GM18868 (cell line): Measurements from ENCODE around the gene ZBTB7C.

Experiments
- ATAC-seq: cut with Tn5 transposase; IDR thresholded peaks from one replicate; pipeline ENCODE4 v1.9.1; 2021; ENCODE audit warnings: mild to moderate bottlenecking, moderate library complexity; ENCODE audit not compliant: unreplicated experiment

Gene ZBTB7C

DNA sequence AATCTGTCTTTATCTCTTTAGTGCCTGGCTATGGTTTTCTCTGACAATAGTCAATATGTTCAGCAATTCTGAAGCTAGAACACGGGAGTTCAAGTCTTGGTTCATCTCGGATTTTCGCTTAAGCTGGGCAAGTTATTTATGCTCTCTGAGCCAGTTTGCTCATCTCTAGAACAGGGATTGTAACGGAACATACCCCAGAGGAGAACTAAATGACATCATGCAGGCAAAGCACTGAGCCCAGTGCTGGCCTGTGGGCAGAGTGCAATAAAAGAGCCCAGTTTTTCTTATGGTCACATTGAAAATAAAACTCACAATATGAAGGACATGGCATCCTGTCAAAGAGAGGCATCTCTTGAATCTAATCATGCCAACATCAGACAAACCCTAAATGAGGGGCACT, 143.9 kb downstream of the ZBTB7C start:
- no peak for ATAC-seq

DNA sequence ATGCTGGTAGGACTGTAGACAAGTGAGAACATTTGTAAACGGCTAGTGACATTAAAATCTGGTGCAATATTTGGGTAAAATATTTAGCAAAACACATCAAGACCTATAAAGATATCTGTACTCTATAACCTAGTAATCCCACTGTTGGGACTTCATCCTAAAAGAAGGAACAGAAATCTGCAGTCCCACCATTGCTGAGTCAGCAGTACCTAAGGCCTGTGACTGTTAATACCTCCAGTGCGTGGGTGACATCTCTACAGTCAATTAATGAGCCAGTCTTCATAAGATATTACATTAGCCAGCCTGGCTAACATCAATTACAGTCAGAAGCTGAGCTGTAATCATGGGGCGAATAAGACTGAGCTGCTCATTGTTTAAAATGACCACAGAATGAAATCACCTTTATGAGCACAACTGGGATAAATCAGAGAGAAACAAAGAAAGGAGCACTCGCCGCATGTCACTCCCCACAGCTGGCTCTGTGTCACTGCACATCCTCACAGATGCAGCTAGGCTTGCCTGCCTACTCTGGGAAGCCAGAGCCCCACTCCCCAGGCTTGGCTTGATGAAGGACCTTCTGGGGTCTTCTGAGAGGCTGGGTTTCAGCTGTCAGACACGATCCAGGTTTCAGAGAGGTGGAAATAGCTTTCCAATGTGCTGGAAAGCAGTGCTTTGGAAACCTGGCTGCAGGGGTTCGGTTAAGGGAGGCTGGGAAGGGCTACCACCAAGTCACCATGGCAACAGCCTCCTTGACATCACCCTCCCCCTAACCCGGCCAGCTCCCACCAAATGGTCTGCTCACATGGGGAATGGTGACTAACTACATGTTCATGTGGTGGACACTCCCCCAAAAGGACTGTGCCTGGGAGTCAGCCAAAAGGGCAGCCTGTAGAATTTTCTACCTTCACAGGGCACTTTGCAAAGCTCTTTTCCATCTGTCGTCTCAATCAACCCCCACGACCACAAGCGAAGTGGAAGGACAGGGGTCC, 145.0 kb downstream of the ZBTB7C start:
- no peak for ATAC-seq

DNA sequence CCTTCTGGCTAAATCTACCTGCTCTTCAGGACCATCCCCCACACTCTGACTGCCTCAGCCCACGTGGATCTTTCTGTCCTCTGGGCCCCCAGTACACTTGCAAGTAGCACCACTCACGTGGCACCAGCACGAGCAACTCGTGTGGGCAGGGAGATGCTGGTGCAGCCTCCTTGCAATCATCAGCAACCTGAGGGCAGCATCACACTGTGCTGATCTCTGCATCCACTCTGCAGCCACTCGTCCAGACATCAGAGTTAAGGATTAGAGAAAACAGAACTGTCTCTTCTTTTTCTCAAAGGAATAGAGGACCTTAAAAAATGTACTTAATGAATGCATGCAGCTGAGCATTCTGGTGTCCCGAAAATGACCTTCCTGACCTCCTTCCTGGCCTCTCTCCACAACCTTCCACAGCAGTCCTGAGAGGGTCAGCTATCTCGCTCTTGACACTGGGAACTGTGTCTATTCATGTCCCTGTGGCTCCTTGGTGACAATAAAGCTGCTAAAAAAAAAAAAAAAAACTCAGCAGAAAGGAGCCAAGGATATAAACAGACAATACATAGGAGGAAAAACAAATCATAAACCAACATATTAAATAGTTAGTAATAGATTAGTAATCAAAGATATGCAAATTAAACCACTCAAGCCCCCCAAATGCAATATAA, 145.9 kb downstream of the ZBTB7C start:
- no peak for ATAC-seq

DNA sequence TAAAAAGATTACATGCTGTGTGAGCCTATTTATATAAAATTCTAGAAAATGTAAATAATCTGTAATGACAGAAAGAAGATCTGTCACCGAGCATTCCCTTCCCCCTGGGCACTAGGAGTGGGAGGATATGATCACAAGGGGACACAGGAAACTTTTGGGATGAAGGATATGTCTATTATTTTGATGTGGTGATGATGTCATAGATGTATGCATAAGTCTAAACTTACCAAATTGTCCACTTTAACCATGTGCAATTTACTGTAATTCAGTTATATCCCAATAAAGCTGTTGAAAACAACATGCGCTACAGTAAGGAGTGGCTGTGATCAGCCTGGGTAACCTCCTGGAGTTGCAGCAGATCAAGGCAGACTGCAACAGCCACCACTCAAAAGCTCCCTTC, 148.9 kb downstream of the ZBTB7C start:
- no peak for ATAC-seq

DNA sequence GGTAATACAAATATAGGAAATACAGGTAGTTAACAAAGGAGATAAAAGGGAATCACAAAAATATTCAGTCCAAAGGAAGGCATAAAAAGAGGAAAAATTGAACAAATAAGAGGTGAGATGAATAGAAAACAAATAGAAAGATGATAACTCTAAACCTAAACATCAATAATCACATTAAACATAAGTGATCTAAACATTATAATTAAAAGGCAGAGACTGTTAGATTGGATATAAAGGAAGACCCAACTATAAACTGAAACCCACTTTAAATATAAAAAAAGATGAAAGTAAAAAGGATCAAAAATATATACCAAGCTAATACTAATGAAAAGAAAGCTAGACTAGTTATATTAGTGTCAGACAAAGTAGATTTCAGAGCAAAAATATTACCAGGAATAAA, 152.3 kb downstream of the ZBTB7C start:
- no peak for ATAC-seq

DNA sequence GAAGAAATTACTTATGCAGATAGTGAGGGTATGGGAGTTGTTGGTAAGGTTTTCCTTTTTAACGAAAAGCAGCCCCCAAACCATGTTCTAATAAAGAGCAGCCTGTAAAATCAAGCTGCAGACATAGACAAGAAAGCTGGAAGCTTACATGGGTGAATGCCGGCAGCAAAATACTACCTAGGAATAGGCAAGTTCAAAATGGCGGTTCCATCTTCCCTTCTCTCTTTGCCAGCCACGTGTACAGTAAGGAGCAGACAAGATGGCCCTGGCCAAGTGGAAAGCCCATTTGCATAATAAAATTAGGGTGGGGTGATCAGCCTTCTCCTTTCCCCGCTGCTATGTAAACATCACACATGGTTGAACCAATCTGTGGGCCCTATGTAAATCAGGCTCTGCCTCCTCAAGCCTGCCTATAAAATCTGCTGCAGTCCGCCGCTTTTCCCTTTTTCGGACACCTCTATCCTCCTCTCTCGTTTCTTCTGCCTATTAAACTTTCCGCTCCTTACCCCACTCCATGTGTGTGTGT, 155.0 kb downstream of the ZBTB7C start:
- no peak for ATAC-seq

DNA sequence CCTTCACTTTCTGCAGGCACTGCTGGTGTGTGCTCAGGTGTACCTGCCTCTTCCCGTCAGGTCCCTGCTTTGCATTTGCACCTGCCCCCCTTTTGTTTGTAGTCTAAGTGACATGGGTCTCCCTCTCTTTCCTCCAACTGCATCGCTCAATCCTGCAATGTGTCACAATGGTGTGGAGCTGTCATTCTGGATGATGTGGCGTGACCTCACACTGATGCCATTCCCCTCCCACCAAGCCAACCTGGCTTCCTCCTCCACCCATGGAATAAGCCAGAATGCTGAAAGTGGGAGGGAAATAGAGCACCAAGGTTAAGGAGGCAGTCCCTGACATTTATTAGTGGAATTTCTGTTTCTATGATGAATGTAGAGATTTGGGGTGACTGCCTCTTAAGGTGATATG, 156.7 kb downstream of the ZBTB7C start:
- ATAC-seq = no peak

DNA sequence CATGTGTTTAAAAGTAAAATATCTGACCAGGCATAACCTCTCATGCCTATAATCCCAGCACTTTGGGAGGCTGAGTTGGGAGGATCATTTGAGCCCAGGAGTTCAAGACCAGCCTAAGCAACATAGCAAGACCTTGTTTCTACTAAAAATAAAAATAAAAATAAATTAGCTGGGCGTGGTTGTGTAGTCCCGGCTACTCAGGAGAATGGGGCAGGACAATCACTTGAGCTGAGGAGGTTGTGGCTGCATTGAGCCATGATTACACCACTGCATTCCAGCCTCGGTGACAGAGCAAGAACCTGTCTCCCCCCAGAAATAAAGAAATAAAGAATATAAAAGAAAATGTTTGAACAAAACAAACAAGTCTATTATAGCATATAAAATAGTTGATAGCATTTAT, 158.3 kb downstream of the ZBTB7C start:
- ATAC-seq = no peak

DNA sequence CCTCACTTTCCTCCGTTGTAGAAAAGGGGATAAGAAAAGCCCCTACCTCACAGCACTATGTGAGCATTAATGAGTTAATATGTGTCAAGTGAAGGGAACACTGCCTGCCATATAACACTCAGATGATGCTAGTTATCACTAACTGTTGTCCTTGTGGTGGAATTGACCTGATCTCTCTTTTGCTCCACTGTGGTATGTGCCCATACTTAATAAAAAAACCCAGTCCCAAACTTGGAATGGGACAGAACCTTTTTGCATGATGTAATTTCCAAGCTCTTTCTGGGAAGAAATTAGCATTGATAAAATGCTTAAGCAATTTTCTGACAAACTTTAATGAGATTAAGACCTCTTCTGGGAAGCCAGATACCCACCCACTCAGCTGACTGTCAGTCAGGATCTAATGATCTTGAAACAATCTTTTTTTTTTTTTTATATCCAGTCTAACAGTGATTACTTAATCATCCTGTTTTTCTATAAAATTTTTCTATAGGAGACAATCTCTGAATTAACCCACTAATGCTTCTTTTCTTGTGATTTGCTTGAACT, 158.7 kb downstream of the ZBTB7C start:
- ATAC-seq = no peak

DNA sequence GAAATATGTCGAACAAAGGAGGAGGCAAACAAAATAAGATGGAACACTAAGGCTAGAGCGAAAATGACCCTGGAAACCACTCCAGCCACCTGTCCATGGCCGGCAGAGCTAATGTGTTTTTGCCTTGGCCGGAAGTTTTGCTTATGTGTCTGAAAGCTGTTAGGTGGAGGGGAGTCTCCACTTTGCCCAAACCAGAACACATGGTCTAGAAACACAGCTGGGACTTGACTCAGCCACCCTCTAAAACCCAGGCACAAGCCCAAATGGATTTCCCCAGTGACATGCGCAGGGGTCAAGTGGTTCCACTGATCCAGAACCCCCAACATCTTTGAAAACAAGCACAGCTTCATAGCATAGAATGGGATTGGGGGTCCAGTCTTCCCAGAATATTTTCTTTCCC, 159.3 kb downstream of the ZBTB7C start:
- no peak for ATAC-seq

DNA sequence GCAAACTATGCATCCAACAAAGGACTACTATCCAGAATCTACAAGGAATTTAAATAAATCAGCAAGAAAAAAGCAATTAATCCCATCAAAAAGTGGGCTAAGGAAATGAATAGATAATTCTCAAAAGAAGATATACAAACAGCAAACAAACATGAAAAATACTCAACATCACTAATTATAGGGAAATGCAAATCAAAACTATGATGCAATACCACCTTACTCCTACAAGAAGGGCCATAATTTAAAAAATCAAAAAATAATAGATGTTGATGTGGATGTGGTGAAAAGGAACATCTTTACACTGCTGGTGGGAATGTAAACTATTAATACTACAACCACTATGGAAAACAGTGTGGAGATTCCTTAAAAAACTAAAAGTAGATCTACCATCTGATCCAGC, 164.7 kb downstream of the ZBTB7C start:
- no peak for ATAC-seq

DNA sequence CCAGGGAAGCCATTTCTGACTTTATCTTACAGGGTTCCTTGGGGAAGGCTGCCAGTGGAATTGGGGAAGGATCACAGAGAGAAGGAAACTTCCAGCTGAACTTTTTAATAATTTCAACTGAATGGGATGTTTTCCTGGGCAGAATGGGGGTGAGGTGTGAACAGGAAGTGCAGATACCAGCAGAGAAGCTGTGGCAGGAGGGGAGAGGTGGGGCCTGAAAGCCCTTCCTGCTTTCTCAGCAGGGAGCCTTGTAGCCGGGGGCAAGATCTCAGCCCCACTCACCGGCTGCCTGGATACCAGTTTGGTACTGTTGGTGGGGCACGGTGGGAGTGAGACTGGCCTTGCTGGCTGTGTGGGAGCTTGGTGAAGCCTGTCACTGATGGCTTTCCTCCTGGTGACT, 170.5 kb downstream of the ZBTB7C start:
- no peak for ATAC-seq

DNA sequence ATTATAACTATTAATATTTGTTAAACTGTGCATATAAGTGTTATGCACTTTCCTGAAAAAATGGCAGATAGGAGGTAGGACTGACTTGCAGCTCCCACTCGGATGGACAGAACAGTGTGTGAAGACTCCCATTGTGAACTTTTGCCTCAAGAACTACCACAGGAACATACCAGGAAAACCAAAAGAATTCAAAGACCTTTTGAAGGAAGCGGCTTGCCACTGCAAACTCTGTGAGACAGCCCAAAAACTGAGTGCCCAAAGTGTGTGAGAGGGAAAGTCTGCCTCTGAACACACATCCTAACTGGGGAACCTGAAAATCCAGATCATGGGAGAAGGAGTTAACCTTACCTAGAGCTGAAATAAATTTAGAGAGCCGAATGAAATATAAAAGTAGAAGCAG, 171.0 kb downstream of the ZBTB7C start:
- ATAC-seq = no peak

DNA sequence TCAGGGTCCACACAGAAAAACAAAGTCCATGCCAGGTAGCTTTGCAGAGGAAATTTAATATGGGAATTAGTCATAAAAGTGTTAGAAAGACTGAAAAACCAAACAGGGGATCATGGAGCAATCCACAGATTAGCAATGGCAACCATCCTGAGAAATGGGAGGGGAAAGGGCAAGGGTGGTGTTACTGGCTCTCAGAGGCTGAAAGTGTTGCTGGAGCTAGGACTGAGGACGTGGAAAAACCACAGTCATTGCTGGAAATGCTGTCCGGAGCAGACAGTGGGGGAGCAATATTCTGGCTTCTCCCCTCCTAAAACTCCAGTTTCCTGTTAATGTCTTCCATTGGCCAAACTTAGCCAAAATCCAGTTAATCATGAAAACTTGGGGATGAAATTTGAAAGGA, 172.4 kb downstream of the ZBTB7C start:
- no peak for ATAC-seq

DNA sequence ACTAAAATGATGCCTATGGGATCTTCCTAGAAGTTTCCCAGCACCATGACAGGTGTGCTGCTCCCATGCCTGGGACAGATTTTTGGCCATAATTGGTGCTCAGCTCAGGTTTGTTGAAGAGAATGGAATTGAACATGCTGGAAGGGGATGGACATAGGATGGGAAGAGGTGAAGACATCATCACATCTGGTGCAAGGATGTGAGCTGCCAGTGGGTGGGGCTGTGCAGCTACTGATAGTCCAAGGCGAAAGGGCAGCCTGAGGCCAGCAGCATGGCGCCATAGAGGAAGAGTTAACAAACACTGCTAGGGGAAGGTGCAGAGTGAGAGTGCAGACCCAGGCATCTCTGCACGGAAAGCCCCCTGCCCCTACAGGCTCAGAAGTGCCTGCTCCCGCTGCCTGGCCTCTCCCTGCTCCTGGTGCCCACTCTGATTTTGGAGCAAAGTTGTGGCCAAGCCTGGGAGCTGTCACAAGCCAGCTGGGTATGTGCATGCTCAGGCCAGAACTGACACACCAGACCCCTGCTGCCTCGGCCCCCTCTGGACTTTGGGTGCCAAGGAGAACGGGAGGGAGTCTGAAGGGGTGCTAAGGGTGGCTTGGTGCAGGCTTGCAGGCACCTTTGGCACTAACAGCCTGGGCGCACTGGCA, 178.6 kb downstream of the ZBTB7C start:
- ATAC-seq = no peak

DNA sequence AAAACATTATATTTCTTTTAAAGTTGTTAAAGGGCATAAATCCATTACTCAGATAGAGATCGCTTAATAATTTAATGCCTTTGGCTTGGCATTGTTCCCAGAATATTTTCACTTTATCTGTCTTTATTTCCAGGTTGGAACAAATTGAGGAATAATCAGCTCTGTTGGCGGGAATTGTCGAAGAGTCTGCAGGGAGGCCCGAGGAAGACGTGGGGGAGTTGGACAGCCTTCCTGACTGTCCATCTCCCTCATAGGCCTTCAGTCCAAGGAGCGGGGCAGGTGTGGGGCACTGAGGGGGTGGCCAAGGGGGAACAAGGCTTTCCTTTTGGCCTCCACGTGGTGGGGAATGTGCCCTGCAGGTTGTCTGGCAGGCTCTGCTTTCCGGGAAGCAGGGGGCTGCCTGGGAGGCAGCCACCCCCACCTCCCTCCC, 179.6 kb downstream of the ZBTB7C start:
- no peak for ATAC-seq

DNA sequence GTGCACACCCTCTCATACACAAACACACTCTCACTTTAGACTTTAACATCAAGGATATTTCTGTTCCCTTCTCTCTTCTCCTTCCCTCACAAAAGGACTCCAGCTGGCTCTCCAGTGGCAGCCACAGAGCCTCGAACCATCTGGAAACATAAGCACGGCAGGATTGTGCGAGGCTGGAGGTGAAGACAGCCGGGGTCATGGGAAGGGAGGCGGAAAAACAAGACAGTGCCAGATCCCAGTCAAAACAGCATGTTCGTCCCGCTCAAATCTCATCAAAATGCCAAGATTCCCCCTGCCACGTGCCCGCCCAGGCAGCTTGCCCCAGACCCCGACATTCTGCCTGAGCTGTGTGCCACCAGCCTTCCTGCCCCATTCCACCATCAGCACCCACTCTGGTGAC, 180.3 kb downstream of the ZBTB7C start:
- ATAC-seq = no peak

DNA sequence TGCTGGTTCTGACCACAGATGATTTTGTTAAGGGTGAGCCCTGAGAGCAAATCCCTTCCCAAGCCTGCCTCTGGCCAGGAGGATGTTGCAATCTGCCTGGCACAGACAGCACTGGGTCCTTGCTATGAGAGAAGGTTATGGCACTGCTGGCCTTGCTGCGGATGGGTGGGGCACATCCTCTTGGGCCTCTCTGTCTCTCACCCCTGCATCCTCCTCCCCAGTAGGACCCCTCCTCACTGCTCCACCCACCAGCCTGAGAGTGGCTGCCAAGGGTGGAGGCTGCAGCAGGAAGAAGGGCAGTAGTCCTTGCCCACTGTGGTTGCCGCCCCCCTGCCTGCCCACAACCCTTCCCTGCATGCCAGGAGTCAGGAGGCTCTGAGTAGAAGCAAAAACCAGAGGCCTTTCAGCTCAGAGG, 180.9 kb downstream of the ZBTB7C start:
- ATAC-seq = no peak

DNA sequence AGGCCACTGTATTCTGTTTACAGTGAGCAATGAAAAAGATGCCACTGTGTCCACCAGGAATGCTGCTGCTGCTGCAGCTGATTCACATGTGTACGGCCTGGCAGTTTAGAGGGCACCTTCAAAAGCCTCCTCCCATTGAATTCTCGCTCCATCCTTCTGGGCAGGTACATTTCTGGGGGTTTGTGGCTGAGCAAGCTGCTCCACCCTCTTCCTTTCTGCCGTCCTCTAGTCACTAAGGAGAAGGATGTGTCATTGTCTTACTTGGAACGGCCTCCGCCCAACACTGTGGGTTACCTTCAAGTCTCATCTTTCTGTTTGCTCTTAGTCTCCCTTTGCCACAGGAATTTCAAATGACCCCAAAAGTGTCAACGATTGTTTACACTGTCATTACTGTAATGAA, 182.0 kb downstream of the ZBTB7C start:
- ATAC-seq = no peak

DNA sequence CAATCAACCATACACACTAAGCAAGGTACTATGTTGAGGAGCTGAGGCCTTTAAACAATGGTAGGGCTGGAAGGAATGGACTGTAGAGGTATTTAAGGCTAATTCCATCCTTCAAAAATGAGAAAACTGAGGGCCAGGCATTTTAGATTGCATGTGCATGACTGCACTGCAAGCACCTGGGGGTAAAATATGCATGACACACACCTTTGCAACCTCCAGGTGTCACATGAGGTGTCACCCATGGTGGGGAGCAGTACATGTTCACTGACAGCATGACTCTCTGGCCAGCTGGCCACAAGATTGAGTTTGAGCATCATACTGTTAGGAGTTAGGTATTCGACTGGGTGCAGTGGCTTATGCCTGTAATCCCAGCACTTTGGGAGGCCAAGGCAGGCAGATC, 182.8 kb downstream of the ZBTB7C start:
- no peak for ATAC-seq

DNA sequence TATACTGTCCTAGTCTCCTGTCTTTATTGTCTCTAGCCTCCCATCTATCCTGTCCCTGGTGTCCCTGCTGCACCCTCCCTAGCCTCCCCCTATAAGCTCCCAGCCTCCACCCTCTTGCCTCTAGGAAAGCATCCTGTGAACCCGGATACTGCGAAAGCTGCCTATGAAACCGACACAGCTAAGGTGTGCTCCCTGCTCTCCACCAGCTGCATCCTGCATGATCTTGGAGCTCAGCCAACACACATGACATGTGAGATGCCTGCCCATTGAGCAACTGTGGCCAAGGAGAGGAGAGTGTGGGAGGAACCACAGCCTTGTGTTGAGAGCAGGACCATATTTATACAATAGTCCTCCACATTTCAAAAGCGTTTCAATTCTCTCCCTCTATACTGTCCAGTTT, 187.1 kb downstream of the ZBTB7C start:
- no peak for ATAC-seq
